HG03139 (cell line): ENCODE data around the gene LRRFIP2.
"Not testable (repeated sequence)": the region's sequence is repeated elsewhere in the genome, so short reads cannot be mapped to it uniquely, and the experiment has no call there.

Source experiments
- ATAC-seq: cut with Tn5 transposase; IDR thresholded peaks from one replicate; pipeline ENCODE4 v1.9.1; 2021; ENCODE audit not compliant: unreplicated experiment

The LRRFIP2 gene

GRCh38 chr3:37072892-37073291 lies 101.5 kb downstream of the LRRFIP2 start:
- ATAC-seq: no peak

GRCh38 chr3:37071921-37072320 lies 102.5 kb downstream of the LRRFIP2 start:
- no peak for ATAC-seq

GRCh38 chr3:37068031-37068430 lies 106.4 kb downstream of the LRRFIP2 start:
- ATAC-seq: no peak

- no peak for ATAC-seq
Observed at GRCh38 chr3:37067577-37067976, 106.8 kb downstream of the LRRFIP2 start.

DNA sequence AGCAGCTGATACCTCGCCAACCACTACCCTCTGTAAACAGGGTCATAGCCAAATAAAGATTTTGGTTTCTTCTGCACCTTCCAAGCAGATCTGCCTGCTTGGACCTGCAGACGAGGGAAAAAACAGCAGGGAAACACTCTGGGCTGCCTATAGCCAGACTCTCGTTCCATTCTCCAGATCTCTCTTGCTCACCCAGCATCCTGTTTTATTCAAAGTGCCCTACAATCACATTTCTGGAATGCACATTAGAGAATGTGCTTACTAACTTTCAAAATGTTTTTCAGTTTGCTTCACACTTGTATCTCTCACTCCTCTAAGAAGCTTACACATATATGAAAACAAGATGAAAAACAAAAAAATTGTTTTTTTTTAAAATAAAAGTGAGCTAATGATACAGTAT lies 109.6 kb downstream of the LRRFIP2 start:
- no peak for ATAC-seq

- no peak for ATAC-seq
Observed at GRCh38 chr3:37058117-37058516, 116.3 kb downstream of the LRRFIP2 start.

GRCh38 chr3:37056826-37057225 lies 117.6 kb downstream of the LRRFIP2 start:
- ATAC-seq: no peak

GRCh38 chr3:37055077-37055476 lies 119.3 kb downstream of the LRRFIP2 start:
- not testable (repeated sequence) for ATAC-seq

DNA sequence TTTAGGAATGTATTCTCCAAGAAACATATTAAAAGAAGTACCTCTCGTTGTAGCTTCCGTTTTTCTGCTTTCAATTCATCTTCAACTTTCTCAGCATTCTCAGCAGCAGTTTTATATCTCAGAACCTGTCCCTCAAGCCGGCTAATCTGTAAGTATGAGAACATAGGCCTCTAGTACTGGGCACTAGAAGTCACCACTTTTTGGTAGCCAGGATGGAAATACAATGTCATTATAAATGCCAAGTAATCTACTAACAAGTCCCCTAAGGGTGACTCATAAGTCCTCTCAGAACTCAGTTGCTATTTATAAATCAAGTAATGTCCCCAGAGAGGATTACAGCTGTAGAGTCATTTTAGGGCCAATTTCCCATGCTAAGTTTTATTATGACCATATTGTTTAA lies 120.0 kb downstream of the LRRFIP2 start:
- ATAC-seq: peak; percentile 64

- ATAC-seq: no peak
Observed at GRCh38 chr3:37053753-37054152, 120.6 kb downstream of the LRRFIP2 start.

GRCh38 chr3:37053337-37053736 lies 121.0 kb downstream of the LRRFIP2 start:
- ATAC-seq: no peak

- no peak for ATAC-seq
Observed at GRCh38 chr3:37052860-37053259, 121.5 kb downstream of the LRRFIP2 start.

GRCh38 chr3:37050282-37050681 lies 124.1 kb downstream of the LRRFIP2 start:
- ATAC-seq: no peak

GRCh38 chr3:37042712-37043111 lies 131.7 kb downstream of the LRRFIP2 start:
- not testable (repeated sequence) for ATAC-seq

GRCh38 chr3:37041546-37042195 lies 132.7 kb downstream of the LRRFIP2 start:
- ATAC-seq: no peak

- no peak for ATAC-seq
Observed at GRCh38 chr3:37040231-37040630, 134.2 kb downstream of the LRRFIP2 start.

DNA sequence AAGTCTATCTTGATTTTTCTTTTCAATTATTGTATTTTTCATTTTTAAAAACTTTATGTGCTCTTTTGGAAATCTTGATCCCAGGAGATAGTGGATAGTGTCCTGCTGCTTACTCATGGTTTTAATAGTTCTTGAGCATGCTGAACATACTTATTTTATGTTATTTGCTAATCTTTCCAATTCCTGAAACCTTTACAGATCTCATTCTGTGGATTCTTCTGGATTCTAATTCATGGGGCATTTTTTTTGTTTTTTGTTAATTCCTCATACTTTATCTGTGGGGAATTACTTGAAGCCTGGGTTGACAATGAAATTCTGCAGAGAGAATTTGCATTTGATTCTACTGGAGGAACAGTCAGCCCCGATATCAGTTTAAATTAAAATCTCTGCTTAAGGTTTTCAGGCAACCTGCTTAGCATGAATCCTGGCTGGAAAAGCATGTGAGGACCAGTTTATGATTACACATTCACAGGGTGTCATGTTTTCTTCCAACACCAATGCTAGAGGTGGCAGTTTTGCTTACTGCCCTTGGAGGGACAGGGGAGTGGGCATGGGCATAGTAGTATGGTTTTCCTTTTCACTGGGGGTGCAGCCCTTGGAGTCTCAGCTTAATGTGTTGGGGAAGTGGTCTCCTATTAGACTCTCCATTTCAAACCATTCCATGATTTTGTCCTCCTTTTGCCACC lies 135.1 kb downstream of the LRRFIP2 start:
- no peak for ATAC-seq

- no peak for ATAC-seq
Observed at GRCh38 chr3:37037352-37037751, 137.0 kb downstream of the LRRFIP2 start.

- ATAC-seq: no peak
Observed at GRCh38 chr3:37032961-37033360, 141.4 kb downstream of the LRRFIP2 start.

DNA sequence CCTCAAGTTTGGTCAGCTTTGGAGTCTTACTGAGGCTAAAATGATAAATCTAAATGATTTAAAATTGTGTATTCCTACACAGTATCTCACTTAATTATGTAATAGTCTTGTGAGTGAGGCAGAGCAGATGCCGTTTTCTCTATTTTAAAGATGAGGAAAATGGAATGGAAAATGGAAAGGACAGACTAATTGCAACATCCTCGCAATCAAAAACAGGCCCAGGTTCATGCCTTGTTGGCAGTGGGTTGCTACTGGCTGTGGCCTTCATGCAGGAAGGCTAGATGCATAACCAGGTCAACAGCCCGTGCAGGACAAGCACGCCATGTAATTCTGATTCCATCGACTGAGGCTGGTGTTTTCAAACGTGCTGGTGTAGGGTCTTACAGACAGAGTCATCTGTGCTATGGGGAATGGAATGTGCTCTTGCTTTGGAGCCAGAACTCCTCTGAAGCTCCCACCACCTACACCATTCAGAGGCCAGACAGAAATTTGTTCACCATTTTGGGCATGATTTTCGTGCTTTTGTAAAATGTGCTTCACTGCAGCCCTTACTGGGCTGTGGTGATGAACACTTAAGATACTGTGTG lies 143.2 kb downstream of the LRRFIP2 start:
- no peak for ATAC-seq

GRCh38 chr3:37030588-37030987 lies 143.8 kb downstream of the LRRFIP2 start:
- no peak for ATAC-seq

DNA sequence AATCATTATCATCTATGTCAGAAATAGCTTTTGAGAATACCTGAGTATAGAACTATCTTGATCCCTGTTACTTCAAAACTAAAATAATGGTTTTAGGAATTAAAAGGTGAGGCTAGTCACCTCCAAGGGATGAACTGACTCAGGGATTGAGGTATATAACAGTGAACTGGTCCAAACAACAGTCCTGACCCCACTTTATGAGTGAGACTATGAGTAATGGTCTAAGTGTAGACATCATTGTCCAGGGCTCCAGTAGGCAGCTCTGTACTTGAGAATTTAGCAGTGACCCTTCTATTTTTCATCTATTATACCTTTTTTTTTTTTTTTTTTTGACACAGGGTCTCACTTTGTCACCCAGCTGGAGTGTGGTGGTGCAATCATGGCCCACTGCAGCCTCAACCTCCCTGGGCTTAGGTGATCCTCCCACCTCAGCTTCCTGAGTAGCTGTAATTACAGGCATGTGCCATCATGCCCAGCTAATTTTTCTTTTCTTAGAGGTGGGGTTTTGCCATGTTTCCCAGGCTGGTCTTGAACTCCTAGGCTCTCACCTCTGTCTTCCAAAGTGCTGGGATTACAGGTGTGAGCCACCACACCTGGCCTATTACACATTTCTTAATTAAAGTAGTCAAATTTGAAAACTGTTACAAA lies 144.7 kb downstream of the LRRFIP2 start:
- no peak for ATAC-seq
